ENCODE data around the gene RASSF5.

Gene RASSF5

DNA sequence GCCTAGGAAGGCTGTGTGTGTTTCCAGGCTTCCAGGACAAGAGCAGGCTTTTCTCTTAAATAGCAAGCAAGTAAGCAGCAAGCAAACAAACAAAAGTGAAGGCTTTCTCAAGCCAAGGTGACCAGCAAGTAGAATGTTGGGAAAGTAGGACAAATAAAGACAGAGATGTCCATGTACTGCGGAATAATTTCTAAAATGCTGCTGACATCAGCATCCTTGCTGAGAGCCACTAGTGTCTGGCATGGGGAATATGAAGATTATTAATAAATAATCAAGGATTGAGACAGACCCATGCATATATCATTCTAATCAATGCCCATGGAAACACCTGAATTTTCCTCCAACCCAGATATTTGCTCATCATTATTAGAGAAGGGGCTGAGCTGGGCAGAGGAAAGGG is 121.6 kb downstream of the RASSF5 start:
- Histone ChIP-seq H3K9me3 (ENCODE audit: low read length) (no peaks in the 10 kb centered on the region), H3K36me3 (ENCODE audit: insufficient read depth, low read length) (no peaks in the 10 kb centered on the region), H3K27me3 (ENCODE audit: insufficient read depth, low read length) (no peaks in the 10 kb centered on the region), H3K4me3 (ENCODE audit: low read length) (no peak overlapping the region), H3K4me1 (ENCODE audit: insufficient read depth, low read length) (peaks cover 6% of the 10 kb centered on the region), H2AFZ (ENCODE audit: low read depth, low read length) (no peak overlapping the region)

DNA sequence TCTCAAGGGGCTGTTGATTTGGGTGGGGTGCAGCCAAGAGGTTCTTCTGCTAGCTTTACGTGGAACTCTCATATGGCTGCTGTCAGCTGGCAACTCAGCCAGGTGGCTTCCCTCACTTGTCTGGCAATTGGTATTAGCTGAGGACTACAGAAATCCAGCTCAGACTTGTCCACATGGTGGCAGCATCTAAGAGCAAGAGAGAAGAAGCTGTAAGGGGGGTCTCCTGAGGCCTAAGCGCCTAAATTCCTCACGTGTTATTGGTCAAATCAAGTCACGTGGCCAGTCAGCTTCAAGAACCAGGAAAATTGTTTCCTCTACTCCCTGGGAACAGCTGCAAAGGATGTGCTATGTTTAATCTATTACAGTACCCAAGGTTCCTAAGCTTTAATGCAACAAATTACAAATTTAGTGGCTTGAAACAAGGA is 123.8 kb downstream of the RASSF5 start:
- H2AFZ ChIP-seq (ENCODE audit: low read depth, low read length) = no peak overlapping the region
- peaks cover 18% of the 10 kb centered on the region for H3K4me1 ChIP-seq (ENCODE audit: insufficient read depth, low read length)
- H3K9me3 ChIP-seq (ENCODE audit: low read length) = no peaks in the 10 kb centered on the region
- H3K36me3 ChIP-seq (ENCODE audit: insufficient read depth, low read length) = no peaks in the 10 kb centered on the region
- no peak overlapping the region for H3K4me3 ChIP-seq (ENCODE audit: low read length)
- H3K27me3 ChIP-seq (ENCODE audit: insufficient read depth, low read length) = no peaks in the 10 kb centered on the region

DNA sequence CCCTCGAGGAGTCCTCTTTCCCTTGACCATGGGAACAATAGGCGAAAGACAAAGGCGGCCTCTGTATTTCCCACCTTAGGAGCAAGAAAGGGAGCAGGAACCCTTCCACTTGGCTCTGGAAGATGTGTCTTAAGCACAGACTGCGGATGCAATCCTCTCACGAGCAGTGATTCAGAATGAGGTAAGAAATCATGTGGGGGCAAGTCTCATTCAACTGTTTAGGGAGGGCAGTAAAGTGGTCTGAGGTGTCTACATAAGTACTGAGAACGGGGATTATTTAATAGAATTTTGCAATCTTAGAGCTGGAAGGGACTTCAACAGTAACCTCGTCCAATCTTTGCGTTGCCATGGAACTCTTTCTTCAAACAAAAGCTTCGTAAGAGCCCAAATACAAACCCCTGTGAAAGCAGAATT is 126.4 kb downstream of the RASSF5 start:
- H3K4me3 ChIP-seq (ENCODE audit: low read length) = no peak overlapping the region
- H3K9me3 ChIP-seq (ENCODE audit: low read length) = no peaks in the 10 kb centered on the region
- H2AFZ ChIP-seq (ENCODE audit: low read depth, low read length) = no peak overlapping the region
- peaks cover 25% of the 10 kb centered on the region for H3K4me1 ChIP-seq (ENCODE audit: insufficient read depth, low read length)
- no peaks in the 10 kb centered on the region for H3K27me3 ChIP-seq (ENCODE audit: insufficient read depth, low read length)
- H3K36me3 ChIP-seq (ENCODE audit: insufficient read depth, low read length) = peaks cover 3% of the 10 kb centered on the region

DNA sequence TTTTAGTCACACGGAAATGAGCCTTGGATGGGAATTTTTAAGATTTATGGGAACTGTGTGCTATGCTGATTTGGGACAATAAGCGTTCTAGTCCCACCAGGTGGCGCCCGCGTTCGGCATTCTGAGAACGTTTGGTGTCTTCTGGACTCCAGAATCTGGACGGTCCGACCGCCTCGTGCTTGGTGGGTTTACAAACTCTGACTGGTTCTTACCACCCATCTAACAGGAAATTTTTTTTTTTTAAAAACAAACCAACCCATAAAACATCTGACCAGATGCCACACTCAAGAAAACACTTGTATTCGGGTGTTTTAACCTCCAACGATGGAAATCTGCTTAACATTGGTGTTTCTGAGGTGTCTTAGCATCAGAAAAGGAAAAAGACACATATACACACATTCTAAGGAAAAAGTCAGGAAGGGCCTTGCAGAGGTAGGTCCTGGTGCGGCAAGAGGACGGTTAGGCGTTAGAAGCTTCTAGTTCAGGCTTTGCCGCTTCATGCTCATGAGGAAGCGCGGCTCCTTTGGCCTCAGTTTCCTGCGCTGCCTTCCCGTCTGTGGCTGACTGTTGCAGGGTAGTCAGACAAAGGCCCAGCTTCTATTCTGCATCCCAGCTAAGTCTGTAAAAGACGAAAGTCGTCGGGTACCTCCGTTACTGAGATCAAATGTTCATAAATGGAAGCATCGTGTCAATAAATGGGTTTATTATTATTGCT is 127.2 kb downstream of the RASSF5 start:
- peaks cover 4% of the 10 kb centered on the region for H3K36me3 ChIP-seq (ENCODE audit: insufficient read depth, low read length)
- H3K27me3 ChIP-seq (ENCODE audit: insufficient read depth, low read length) = no peaks in the 10 kb centered on the region
- peak overlapping the region; percentile 70 for H3K4me3 ChIP-seq (ENCODE audit: low read length)
- H2AFZ ChIP-seq (ENCODE audit: low read depth, low read length) = peak overlapping the region; percentile 72
- H3K4me1 ChIP-seq (ENCODE audit: insufficient read depth, low read length) = peaks cover 25% of the 10 kb centered on the region
- H3K9me3 ChIP-seq (ENCODE audit: low read length) = no peaks in the 10 kb centered on the region

DNA sequence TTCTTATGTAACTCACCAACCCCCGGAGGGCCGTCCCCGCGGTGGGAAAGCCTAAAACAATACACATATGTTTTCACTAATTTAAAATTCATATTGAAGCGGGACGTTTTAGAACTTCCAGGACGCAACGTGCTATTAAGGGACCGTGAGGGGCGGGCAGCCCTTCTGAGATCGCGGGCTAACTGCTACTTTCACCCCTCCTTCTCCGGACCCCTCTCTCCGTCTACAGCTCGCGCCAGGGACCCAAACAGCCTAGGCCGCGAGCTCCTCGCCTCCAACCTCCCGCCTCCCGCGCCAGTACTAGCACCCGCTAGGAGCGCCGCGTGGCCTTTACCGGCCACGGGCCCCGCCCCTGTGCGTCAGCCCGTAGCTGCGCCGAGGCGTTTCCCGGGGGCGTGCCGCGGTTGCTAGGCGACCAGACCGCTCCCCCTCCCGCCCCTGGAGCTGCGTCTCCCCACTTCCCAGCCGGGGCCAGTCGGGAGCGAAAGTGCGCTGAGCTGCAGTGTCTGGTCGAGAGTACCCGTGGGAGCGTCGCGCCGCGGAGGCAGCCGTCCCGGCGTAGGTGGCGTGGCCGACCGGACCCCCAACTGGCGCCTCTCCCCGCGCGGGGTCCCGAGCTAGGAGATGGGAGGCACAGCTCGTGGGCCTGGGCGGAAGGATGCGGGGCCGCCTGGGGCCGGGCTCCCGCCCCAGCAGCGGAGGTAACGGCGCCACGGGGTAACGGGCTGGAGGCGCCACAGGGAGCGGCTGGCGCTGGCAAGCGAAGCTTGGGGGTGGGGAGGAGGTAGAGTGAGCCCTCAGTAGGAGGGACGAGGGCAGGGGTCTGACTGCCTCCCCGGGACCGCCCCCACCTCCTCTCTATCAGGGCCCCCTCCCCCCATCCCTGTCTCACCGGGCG is 128.0 kb downstream of the RASSF5 start, which contains the start of gene DYRK3:
Gene DYRK3 (plus strand): TSS at position 457 of the 898 bp plus-strand sequence. CDS start 168 bp downstream, at position 625.
- Histone ChIP-seq H2AFZ (ENCODE audit: low read depth, low read length) (peak within 1 kb of the TSS; percentile 72), H3K36me3 (ENCODE audit: insufficient read depth, low read length) (peaks cover 4% of the 10 kb centered on the region), H3K27me3 (ENCODE audit: insufficient read depth, low read length) (no peaks in the 10 kb centered on the region), H3K4me1 (ENCODE audit: insufficient read depth, low read length) (peaks cover 25% of the 10 kb centered on the region), H3K9me3 (ENCODE audit: low read length) (no peaks in the 10 kb centered on the region), H3K4me3 (ENCODE audit: low read length) (peak within 1 kb of the TSS; percentile 70)

DNA sequence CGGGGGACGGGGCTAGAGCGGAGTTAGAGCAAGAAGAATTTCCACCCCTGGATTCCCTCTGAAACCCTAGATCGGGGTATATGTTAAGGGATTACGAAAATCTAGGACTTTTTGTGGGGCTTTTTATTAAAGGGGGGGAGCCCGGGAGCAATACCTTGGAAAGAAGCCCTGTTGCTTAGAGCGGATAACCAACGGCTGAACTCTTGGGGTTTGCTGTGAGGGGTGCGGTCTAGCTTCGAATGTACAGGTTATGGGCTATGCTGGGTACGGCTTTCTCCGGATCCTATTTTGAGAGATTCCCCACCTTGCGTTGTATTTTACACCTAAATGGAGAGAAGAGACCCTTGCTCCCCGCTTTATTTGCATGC is 128.6 kb downstream of the RASSF5 start:
- Histone ChIP-seq H2AFZ (ENCODE audit: low read depth, low read length) (peak overlapping the region; percentile 72), H3K4me3 (ENCODE audit: low read length) (peak overlapping the region; percentile 70), H3K36me3 (ENCODE audit: insufficient read depth, low read length) (peaks cover 4% of the 10 kb centered on the region), H3K9me3 (ENCODE audit: low read length) (no peaks in the 10 kb centered on the region), H3K4me1 (ENCODE audit: insufficient read depth, low read length) (peaks cover 25% of the 10 kb centered on the region), H3K27me3 (ENCODE audit: insufficient read depth, low read length) (no peaks in the 10 kb centered on the region)

DNA sequence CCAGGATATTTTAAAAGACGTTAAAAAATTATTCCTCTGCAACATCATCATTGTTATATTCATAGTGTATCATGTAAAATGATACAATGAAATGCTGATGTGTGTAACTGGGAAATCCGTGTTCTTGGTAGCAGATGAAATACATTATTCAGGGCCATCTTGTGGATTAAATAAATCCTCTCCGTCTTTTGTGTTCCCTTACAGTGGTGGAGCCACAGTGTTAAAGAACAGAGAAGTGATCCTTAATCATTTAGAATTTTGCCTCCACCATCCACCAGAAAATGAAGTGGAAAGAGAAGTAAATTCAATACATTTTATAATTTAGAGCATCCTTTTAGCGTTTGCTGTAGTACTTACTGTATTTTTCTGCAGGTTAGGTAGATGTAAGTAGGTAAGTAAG is 129.3 kb downstream of the RASSF5 start:
- H3K36me3 ChIP-seq (ENCODE audit: insufficient read depth, low read length) = peaks cover 4% of the 10 kb centered on the region
- H3K4me1 ChIP-seq (ENCODE audit: insufficient read depth, low read length) = peaks cover 25% of the 10 kb centered on the region
- no peaks in the 10 kb centered on the region for H3K27me3 ChIP-seq (ENCODE audit: insufficient read depth, low read length)
- no peak overlapping the region for H3K4me3 ChIP-seq (ENCODE audit: low read length)
- H2AFZ ChIP-seq (ENCODE audit: low read depth, low read length) = no peak overlapping the region
- no peaks in the 10 kb centered on the region for H3K9me3 ChIP-seq (ENCODE audit: low read length)

DNA sequence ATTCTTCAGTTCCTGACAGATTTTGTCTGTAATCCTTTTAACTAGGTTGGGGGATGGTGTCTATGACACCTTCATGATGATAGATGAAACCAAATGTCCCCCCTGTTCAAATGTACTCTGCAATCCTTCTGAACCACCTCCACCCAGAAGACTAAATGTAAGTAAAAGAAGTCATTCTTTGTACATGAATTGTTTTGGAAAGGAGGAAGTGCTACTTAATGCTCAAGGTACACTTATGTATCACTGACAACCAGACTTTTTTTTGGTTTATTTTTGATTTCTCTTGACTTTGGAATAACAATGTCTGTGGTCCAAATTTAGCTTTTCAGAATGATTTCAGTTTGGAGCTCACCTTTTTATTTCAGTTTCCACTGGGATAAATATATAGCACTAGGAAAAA is 130.3 kb downstream of the RASSF5 start:
- Histone ChIP-seq H3K27me3 (ENCODE audit: insufficient read depth, low read length) (no peaks in the 10 kb centered on the region), H3K36me3 (ENCODE audit: insufficient read depth, low read length) (peaks cover 4% of the 10 kb centered on the region), H3K9me3 (ENCODE audit: low read length) (no peaks in the 10 kb centered on the region), H3K4me1 (ENCODE audit: insufficient read depth, low read length) (peaks cover 25% of the 10 kb centered on the region), H3K4me3 (ENCODE audit: low read length) (no peak overlapping the region), H2AFZ (ENCODE audit: low read depth, low read length) (no peak overlapping the region)
